T-cell (primary cell): Measurements from ENCODE around the gene ZNF774. TPM values are rescaled to one million over a fixed set of nuclear protein-coding genes. Genes with fewer than 3 reads are reported as not detected.

Source experiments
- ATAC-seq, 4 experiments: fragments of 200-7000 bp in 3 of 4; fragments of 150-1000 bp in 1 of 4; cut with Tn5 transposase; replicated peaks in 1 of 4; 1 replicate in 3 of 4; 2 replicates in 1 of 4; pipeline ENCODE4 v1.10.0; 2021; ENCODE audit warnings: moderate library complexity in 3 of 4, mild to moderate bottlenecking in 2 of 4, moderate number of reproducible peaks in 1 of 4
- CTCF ChIA-PET, 2 donors: fragments of 300-600 bp; sonication (Branson Sonifier 250); formaldehyde crosslinking; loops; one replicate each; lab custom pipeline; 2022; ENCODE audit warnings: antibody characterized with exemption in 2 of 2; lab: Charles Lee
- POLR2A ChIA-PET, 2 donors: fragments of 300-600 bp; sonication (Branson Sonifier 250); formaldehyde crosslinking; loops; one replicate each; lab custom pipeline; 2022; ENCODE audit warnings: antibody characterized with exemption in 2 of 2; lab: Charles Lee
- DNase-seq, 35 experiments: peaks; one replicate each; pipeline versions ENCODE4 v3.0.0 to v3.0.0-alpha.2; 2013 to 2023
- H3K27ac ChIP-seq: one replicate; pipeline ENCODE4 v1.5.1; 2013; ENCODE audit warnings: low read length
- H3K27me3 ChIP-seq, 2 experiments: replicated peaks in 1 of 2; 1 replicate in 1 of 2; 2 replicates in 1 of 2; pipeline versions ENCODE4 v1.6.1 to v1.7.0; 2013; ENCODE audit warnings: low read length in 1 of 2, mixed read lengths in 1 of 2; ENCODE audit not compliant: control insufficient read depth in 2 of 2, insufficient read depth in 2 of 2; ENCODE audit errors: extremely low read depth in 1 of 2
- H3K36me3 ChIP-seq, 2 donors: 1 replicate in 1 of 2; 2 replicates in 1 of 2; pipeline versions ENCODE4 v1.6.1 to v1.7.0; 2013; ENCODE audit warnings: low read length in 1 of 2; ENCODE audit not compliant: control insufficient read depth in 2 of 2, insufficient read depth in 1 of 2; ENCODE audit errors: extremely low read depth in 1 of 2
- H3K4me1 ChIP-seq, 2 experiments: 1 replicate in 1 of 2; 2 replicates in 1 of 2; pipeline versions ENCODE4 v1.6.1 to v1.7.0; 2013; ENCODE audit warnings: low read length in 2 of 2, mixed read lengths in 1 of 2; ENCODE audit not compliant: insufficient read depth in 2 of 2, control insufficient read depth in 1 of 2; ENCODE audit errors: extremely low read depth in 1 of 2
- H3K4me3 ChIP-seq, 2 donors: 1 replicate in 1 of 2; 2 replicates in 1 of 2; pipeline versions ENCODE4 v1.5.1 to v1.7.0; 2013; ENCODE audit warnings: mild to moderate bottlenecking in 2 of 2, low read length in 1 of 2, moderate library complexity in 1 of 2; ENCODE audit not compliant: control insufficient read depth in 1 of 2; ENCODE audit errors: extremely low read depth in 1 of 2
- H3K9me3 ChIP-seq: 2 replicates; pipeline ENCODE4 v1.7.0; 2013
- H3K27ac Mint-ChIP-seq, 2 donors: one replicate each; pipeline ENCODE4 v1.8.0; 2020 to 2021; ENCODE audit warnings: mild to moderate bottlenecking in 2 of 2, mixed read lengths in 2 of 2
- H3K27me3 Mint-ChIP-seq, 2 donors: one replicate each; pipeline ENCODE4 v1.8.0; 2021 to 2022; ENCODE audit warnings: mixed read lengths in 2 of 2
- H3K36me3 Mint-ChIP-seq: one replicate; pipeline ENCODE4 v1.8.0; 2021; ENCODE audit warnings: mixed read lengths
- H3K4me1 Mint-ChIP-seq, 3 donors: one replicate each; pipeline ENCODE4 v1.8.0; 2020 to 2022; ENCODE audit warnings: mixed read lengths in 3 of 3, mild to moderate bottlenecking in 1 of 3
- H3K4me3 Mint-ChIP-seq, 3 donors: one replicate each; pipeline ENCODE4 v1.8.0; 2020 to 2022; ENCODE audit warnings: mild to moderate bottlenecking in 3 of 3, mixed read lengths in 3 of 3, moderate library complexity in 3 of 3
- H3K9me3 Mint-ChIP-seq, 3 donors: one replicate each; pipeline ENCODE4 v1.8.0; 2020 to 2022; ENCODE audit warnings: mixed read lengths in 3 of 3
- WGBS: methylation state at CpG from one replicate; pipeline ENCODE4 v1.1.5; 2013; ENCODE audit warnings: missing lambda C conversion rate; ENCODE audit not compliant: insufficient coverage; 5-methylcytosine and 5-hydroxymethylcytosine counted together
- total RNA-seq, 35 experiments: library from RNA in 6 of 35; stranded (reverse) in 6 of 35; fragments of 120-200 nt in 1 of 35; gene quantifications; one replicate each; pipeline versions ENCODE4 v1.2.1 to v1.2.4 and lab custom pipeline; 2013 to 2026

ZNF774 gene
- total RNA-seq, 5 donors from 2014 or later (not counting 1 experiment from before 2014, with no cell fraction given), result 0.61 to 0.85 (median 0.70) TPM

DNA sequence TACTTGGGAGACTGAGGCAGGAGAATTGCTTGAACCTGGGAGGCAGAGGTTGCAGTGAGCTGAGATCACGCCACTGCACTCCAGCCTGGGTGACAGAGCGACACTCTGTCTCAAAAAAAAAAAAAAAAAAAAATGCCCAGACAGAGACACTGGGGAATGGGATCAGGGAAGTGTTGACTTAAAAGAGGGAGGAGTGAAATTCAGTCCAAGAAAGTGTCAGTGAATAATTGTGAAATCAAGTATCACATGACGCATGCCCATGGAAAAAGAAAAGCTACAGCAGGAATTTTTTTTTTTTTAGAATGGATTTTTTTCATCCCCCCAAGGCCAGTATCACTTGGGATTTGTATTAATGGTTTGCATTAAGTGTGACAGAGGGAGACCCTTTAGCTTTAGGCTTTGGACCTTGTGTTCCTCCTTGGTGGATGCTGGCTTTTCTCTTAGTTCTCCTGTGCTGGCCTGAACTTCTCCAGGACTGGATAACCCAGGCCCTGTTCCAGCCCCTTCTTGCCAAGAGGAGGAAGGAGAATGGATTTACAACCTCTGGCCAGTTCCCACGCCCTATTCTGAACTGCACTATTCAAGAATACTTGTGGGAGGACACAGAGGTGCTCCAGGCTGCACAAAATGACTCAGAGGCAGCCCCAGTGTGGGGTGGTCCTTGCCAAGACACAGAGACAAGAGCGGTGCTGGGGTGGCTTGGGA lies 36.7 kb upstream of the ZNF774 start:
- Mint-ChIP-seq H3K36me3 (no peaks in the 10 kb centered on the region), H3K4me1 (peaks cover 5 to 8% (median 6%) of the 10 kb centered on the region in 3 donors), H3K27ac (no peak overlapping the region), H3K27me3 (peaks cover 0 to 3% of the 10 kb centered on the region in 2 donors), H3K9me3 (no peaks in the 10 kb centered on the region), H3K4me3 (no peak overlapping the region)
- POLR2A ChIA-PET, result interaction anchor here in 1 of 2 donors (0.6 kb wide), 1 partner anchor 150 kb away, joined by 8 read pairs; no protein-coding TSS in a partner anchor
- no CpG with 5 or more reads among the region's 5 CpGs for WGBS
- Histone ChIP-seq H3K9me3 (no peaks in the 10 kb centered on the region), H3K36me3 (no peaks in the 10 kb centered on the region), H3K27ac (no peak overlapping the region), H3K4me1 (peaks cover 4 to 6% of the 10 kb centered on the region in 2 experiments), H3K27me3 (peaks cover 0 to 3% of the 10 kb centered on the region in 2 experiments), H3K4me3 (no peak overlapping the region)
- DNase-seq, result no peak
- CTCF ChIA-PET, result interaction anchor here in 1 of 2 donors (0.5 to 1.2 kb wide), 3 partner anchors 9 to 194 kb away, joined by 3 to 5 read pairs (median 3); no protein-coding TSS in a partner anchor
- no peak for ATAC-seq

DNA sequence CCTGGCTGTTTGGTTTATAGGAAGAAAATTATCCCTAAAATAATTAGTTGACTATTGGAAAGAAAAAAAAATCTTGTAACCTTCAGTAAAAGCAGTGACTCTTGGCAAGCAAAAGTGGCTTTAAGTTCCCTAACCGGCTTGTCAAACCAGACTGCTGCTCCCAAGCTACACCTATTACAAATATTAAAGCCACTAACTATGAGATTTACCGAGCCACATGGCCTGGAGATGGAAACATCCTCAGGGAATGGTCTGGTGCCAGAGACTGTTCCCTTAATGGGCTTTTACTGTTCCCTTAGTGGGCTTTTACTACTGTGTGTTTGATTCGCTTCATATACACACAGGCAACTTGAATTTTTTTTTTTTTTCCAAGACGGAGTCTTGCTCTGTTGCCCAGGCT lies 35.9 kb upstream of the ZNF774 start:
- H3K4me1 Mint-ChIP-seq, result peaks cover 6 to 11% (median 6%) of the 10 kb centered on the region in 3 donors
- Histone ChIP-seq H3K36me3 (no peaks in the 10 kb centered on the region), H3K4me1 (peaks cover 4 to 6% of the 10 kb centered on the region in 2 experiments), H3K4me3 (no peak overlapping the region), H3K27ac (no peak overlapping the region), H3K27me3 (peaks cover 0 to 3% of the 10 kb centered on the region in 2 experiments), H3K9me3 (no peaks in the 10 kb centered on the region)
- no peak for ATAC-seq
- WGBS, result 94% methylated on average over 3 of the region's 4 CpGs
- DNase-seq, result no peak
- ChIA-PET CTCF (interaction anchor here (0.5 to 0.8 kb wide), 4 partner anchors 34 to 193 kb away, joined by 3 to 5 read pairs (median 3); no protein-coding TSS in a partner anchor), POLR2A (interaction anchor here in 1 of 2 donors (0.7 kb wide), 1 partner anchor 624 kb away, joined by 3 read pairs; no protein-coding TSS in a partner anchor)
- no peak overlapping the region for H3K27ac Mint-ChIP-seq
- no peak overlapping the region for H3K4me3 Mint-ChIP-seq
- peaks cover 0 to 3% of the 10 kb centered on the region in 2 donors for H3K27me3 Mint-ChIP-seq
- H3K36me3 Mint-ChIP-seq, result no peaks in the 10 kb centered on the region
- H3K9me3 Mint-ChIP-seq, result no peaks in the 10 kb centered on the region

DNA sequence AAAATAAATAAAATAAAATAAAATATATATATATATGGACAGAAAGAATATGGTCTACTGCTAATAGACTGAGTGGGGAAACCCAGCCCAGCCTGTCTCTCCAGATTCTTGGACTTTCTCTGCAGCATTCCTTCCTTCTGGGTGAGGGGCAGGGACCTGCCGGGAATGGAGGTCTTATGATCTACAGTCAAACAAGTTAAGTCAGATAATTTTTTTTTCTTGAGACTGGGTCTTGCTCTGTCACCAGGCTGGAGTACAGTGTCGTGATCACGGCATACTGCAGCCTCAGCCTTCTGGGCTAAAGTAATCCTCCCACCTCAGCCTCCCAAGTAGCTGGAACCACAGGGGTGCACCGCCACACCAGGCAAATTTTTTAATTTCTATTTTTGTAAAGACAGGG lies 33.5 kb upstream of the ZNF774 start:
- Histone ChIP-seq H3K27me3 (peaks cover 0 to 3% of the 10 kb centered on the region in 2 experiments), H3K4me3 (no peak overlapping the region), H3K9me3 (no peaks in the 10 kb centered on the region), H3K4me1 (peaks cover 4 to 6% of the 10 kb centered on the region in 2 experiments), H3K27ac (no peak overlapping the region), H3K36me3 (no peaks in the 10 kb centered on the region)
- Mint-ChIP-seq H3K27me3 (peaks cover 0 to 3% of the 10 kb centered on the region in 2 donors), H3K27ac (no peak overlapping the region), H3K4me3 (no peak overlapping the region), H3K4me1 (peaks cover 6 to 11% (median 6%) of the 10 kb centered on the region in 3 donors), H3K9me3 (no peaks in the 10 kb centered on the region), H3K36me3 (no peaks in the 10 kb centered on the region)
- DNase-seq (no peak), ATAC-seq (no peak)
- POLR2A ChIA-PET, result interaction anchor here in 1 of 2 donors (0.6 kb wide), 1 partner anchor 577 kb away, joined by 3 read pairs; no protein-coding TSS in a partner anchor
- CTCF ChIA-PET, result interaction anchor here (0.6 to 2.8 kb wide), 6 partner anchors 13 to 164 kb away, joined by 3 to 42 read pairs (median 4); no protein-coding TSS in a partner anchor
- 100% methylated on average over 1 of the region's 4 CpGs for WGBS

DNA sequence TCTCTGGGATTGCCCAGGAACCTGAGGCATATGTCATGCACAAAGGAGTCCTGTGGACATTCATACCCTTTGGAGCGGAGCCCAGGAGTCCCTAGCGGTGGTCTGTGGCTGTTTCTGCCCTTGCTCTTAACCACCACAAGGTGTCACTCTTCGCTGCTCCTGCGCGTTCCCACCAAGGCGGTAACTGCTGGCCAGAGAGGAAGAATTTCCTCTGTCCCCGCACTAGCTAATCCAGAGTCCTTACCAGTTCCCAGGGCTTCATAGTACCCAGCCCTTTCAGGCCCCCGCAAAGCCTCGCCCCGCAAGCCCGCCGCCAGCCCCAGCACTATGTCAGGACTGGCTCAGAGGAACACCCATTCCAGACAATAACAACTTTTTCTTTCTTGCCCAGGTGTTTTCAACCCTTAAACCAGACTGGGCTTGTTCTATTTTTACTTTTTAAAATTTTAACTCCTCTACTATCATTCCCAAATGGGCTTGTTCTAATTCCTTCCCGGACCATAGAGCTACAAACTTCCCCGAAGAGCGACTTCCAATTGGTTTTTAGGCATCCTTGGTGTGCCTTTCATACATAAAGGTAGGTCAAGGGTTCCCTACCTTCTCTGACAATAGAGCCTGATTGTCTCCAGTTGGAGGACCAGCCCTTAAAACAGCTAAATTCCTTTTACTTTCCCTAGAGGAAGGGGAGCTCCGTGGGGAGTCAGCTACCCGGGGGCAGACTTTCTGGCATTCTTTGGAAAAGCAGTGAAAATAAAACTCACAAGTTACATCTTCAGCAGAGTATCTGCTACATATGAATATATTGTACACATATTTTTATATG lies 31.8 kb upstream of the ZNF774 start:
- Histone ChIP-seq H3K4me1 (peaks cover 4 to 6% of the 10 kb centered on the region in 2 experiments), H3K4me3 (peak overlapping the region in 1 of 2 donors; percentile 23), H3K9me3 (no peaks in the 10 kb centered on the region), H3K27me3 (peaks cover 0 to 3% of the 10 kb centered on the region in 2 experiments), H3K36me3 (no peaks in the 10 kb centered on the region), H3K27ac (no peak overlapping the region)
- Mint-ChIP-seq H3K36me3 (no peaks in the 10 kb centered on the region), H3K4me1 (peaks cover 6 to 11% (median 6%) of the 10 kb centered on the region in 3 donors), H3K27ac (peak overlapping the region in 1 of 2 donors; percentile 17), H3K9me3 (no peaks in the 10 kb centered on the region), H3K4me3 (no peak overlapping the region), H3K27me3 (peaks cover 0 to 3% of the 10 kb centered on the region in 2 donors)
- POLR2A ChIA-PET, result no interaction called here
- ATAC-seq (peak; percentile 96 to 99 (median 96)), DNase-seq (peak; percentile 24 to 87 (median 56))
- CTCF ChIA-PET, result interaction anchor here (0.6 to 2.8 kb wide), 27 partner anchors 10 to 613 kb away, joined by 3 to 42 read pairs (median 4); no protein-coding TSS in a partner anchor
- 8% methylated on average over 12 of the region's 17 CpGs for WGBS

DNA sequence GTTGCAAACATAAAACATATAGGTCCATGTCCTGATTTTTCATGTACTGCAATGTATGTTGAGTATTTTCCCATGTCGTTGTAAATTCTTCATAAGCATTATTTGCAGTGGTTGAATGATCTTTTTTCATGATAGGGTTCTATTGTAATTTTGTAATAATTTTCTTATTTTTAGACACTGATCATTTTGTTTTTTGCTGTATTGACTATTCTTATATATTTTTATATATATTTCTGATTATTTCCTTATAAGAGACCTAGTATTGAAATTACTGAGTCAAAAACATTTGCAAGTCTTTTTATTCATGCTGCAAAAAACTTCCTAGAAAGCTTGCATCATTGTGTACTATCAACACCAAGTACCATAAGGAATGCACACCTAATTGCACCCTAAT lies 31.2 kb upstream of the ZNF774 start:
- ChIA-PET CTCF (interaction anchor here (0.8 to 2.8 kb wide), 8 partner anchors 9 to 565 kb away, joined by 3 to 42 read pairs (median 4); no protein-coding TSS in a partner anchor), POLR2A (no interaction called here)
- Mint-ChIP-seq H3K36me3 (no peaks in the 10 kb centered on the region), H3K27ac (no peak overlapping the region), H3K4me1 (peaks cover 6 to 11% (median 6%) of the 10 kb centered on the region in 3 donors), H3K27me3 (peaks cover 0 to 3% of the 10 kb centered on the region in 2 donors), H3K4me3 (no peak overlapping the region), H3K9me3 (no peaks in the 10 kb centered on the region)
- Histone ChIP-seq H3K27me3 (peaks cover 0 to 3% of the 10 kb centered on the region in 2 experiments), H3K9me3 (no peaks in the 10 kb centered on the region), H3K4me1 (peaks cover 4 to 6% of the 10 kb centered on the region in 2 experiments), H3K27ac (no peak overlapping the region), H3K36me3 (no peaks in the 10 kb centered on the region), H3K4me3 (no peak overlapping the region)
- no peak for ATAC-seq
- WGBS, result no CpG with 5 or more reads among the region's 1 CpG
- no peak for DNase-seq
